ENCODE data around the gene QSOX1.

QSOX1 gene

DNA sequence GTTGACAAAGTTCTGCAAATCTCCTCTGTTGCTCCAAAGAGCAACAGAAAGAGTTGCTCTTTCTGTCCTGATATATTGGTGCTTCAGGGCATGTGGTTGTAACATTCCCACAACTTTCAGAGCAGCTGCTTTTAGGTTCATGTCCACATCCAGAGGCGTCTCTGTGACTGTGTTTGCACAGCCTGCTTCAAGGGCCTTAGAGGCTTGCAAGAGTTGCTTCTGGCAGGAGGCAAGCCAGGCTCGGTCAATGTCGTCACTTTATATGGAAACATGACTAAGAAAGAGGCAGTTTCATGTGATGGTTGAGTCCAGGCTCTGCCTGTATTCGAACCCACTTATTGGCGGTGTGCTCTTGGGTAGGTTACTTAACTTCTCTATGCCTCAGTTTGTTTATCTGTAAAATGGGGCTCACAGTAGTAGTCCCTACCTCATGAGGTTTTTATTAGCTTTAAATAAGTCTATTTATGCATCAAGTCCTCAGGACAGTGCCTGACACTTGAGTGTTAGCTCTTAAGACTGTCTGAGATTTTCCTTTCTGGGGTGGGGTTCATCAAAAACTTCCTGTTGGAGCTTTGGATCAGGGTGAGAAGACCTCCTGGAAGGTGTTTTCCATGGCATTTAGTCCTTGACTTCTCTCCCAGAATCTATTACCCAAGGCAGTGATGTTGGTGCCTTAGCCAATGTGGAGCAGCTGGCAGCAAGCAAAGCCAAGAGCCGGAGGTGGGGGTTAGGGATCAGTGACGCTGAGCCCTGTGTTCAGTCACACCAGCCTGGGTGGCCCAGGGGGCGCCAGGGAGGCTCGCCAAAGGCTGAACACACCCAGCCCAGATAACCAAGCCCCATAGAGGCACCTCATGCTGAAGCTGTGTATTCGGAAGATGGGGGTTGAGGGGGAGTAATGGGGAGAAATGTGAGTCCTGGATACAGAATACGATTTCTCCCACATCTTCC lies 94.3 kb downstream of the QSOX1 start:
- ChIA-PET POLR2A (no interaction called here), CTCF (interaction anchor here (0.6 to 11.3 kb wide), 7 partner anchors 10 to 233 kb away, joined by 3 to 120 read pairs (median 4); no protein-coding TSS in a partner anchor)
- TF ChIP-seq, protein P1, sequence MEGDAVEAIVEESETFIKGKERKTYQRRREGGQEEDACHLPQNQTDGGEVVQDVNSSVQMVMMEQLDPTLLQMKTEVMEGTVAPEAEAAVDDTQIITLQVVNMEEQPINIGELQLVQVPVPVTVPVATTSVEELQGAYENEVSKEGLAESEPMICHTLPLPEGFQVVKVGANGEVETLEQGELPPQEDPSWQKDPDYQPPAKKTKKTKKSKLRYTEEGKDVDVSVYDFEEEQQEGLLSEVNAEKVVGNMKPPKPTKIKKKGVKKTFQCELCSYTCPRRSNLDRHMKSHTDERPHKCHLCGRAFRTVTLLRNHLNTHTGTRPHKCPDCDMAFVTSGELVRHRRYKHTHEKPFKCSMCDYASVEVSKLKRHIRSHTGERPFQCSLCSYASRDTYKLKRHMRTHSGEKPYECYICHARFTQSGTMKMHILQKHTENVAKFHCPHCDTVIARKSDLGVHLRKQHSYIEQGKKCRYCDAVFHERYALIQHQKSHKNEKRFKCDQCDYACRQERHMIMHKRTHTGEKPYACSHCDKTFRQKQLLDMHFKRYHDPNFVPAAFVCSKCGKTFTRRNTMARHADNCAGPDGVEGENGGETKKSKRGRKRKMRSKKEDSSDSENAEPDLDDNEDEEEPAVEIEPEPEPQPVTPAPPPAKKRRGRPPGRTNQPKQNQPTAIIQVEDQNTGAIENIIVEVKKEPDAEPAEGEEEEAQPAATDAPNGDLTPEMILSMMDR (IDR thresholded peaks at IDR 0.05; ENCODE audit: insufficient read depth, low read length, missing control alignments) = no peak
- no peak for DNase-seq (ENCODE audit: low read depth, low spot score)
- H3K4me3 ChIP-seq (ENCODE audit: low read depth, low read length) = no peak overlapping the region

DNA sequence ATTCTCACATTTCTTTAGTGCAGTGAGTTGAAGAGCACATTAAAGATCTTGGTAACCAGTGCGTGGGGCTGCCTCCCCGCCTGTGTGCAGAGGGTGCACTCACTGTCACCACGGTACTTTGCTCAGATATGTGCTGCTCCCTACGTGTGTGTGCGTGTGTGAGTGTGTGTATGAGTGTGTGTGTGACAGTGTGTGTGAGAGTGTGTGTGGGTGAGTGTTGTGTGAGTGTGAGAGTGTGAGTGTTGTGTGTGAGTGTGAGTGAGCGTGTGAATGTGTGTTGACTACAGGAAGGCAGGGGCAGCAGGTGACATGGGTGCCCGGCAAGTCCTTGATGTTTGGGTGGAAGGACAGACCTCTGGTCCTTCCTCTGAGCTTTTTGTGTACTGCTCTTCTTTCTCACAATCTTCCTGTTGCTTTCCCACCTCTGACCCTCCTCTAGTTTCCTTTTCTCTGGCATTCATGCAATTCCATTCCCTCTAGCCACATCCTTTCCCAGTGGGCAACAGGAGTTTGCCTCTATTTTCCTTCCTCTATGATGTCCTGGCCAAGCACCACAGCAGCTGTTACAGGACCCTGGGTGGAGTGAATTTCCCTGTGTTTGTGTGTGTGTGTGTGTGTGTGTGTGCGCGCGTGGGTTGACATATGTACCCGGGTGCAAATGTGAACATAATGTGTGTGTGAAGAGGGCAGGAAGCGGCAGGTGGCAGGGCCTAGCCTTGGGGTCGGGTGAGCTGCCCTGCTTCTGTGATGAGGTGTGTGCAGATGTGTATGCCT lies 95.2 kb downstream of the QSOX1 start:
- ChIA-PET CTCF (interaction anchor here (0.6 to 11.3 kb wide), 5 partner anchors 11 to 232 kb away, joined by 3 to 120 read pairs (median 4); no protein-coding TSS in a partner anchor), POLR2A (no interaction called here)
- TF ChIP-seq, protein P1 (IDR thresholded peaks at IDR 0.05; ENCODE audit: insufficient read depth, low read length, missing control alignments) = no peak
- H3K4me3 ChIP-seq (ENCODE audit: low read depth, low read length) = no peak overlapping the region
- DNase-seq (ENCODE audit: low read depth, low spot score) = no peak

DNA sequence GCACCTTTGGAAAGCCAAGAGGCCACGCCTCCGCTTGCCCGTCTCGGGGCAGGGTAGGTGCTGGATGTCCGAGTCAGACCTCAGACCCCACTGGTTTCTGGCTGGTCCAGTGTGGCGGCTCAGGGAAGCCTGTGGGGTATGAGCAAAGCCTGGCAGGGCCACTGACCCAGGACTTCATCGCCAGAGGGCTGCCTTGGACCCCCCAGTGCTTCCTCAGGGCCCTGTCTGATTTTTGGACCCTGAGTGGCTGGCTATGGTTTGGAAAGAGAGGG lies 95.8 kb downstream of the QSOX1 start:
- POLR2A ChIA-PET = no interaction called here
- CTCF ChIA-PET = interaction anchor here (2.2 to 11.3 kb wide), 2 partner anchors 162 to 232 kb away, joined by 5 to 120 read pairs; no protein-coding TSS in a partner anchor
- H3K4me3 ChIP-seq (ENCODE audit: low read depth, low read length) = no peak overlapping the region
- no peak for DNase-seq (ENCODE audit: low read depth, low spot score)
- TF ChIP-seq, protein P1 (IDR thresholded peaks at IDR 0.05; ENCODE audit: insufficient read depth, low read length, missing control alignments) = no peak

DNA sequence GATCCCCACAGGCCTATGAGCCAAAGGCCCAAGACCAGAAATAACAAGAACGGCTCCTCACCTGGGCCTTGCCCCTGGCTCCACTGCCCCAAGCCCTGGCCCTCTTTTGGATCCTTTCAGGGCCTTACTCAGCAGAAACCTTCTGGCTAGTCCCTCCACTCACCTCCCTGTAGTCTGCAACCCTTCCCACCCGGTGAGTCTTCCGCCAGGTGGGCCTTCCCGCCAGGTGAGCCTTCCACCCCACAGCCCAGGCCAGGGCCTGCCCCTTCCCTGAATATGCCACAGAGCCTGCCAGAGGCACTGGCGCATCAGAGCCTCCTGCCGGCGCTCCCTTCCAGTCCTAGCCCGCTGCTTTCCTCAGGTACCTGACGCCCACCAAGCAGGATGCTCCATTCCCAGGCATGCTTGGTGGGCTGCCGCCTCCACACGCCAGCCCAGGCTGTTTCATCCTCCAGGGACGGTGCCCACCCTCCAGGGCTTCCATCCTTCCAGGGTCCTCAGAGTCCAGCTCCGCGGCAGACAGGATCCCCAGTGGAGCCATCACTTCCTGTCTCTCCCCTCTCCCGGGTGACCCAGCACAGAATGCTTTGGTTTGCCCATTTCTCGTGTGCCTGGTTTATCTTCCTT lies 96.3 kb downstream of the QSOX1 start:
- ChIA-PET POLR2A (no interaction called here), CTCF (interaction anchor here (3.0 to 11.3 kb wide), 8 partner anchors 9 to 231 kb away, joined by 15 to 120 read pairs (median 46); no protein-coding TSS in a partner anchor)
- H3K4me3 ChIP-seq (ENCODE audit: low read depth, low read length) = no peak overlapping the region
- TF ChIP-seq, protein P1 (IDR thresholded peaks at IDR 0.05; ENCODE audit: insufficient read depth, low read length, missing control alignments) = no peak
- DNase-seq (ENCODE audit: low read depth, low spot score) = no peak

DNA sequence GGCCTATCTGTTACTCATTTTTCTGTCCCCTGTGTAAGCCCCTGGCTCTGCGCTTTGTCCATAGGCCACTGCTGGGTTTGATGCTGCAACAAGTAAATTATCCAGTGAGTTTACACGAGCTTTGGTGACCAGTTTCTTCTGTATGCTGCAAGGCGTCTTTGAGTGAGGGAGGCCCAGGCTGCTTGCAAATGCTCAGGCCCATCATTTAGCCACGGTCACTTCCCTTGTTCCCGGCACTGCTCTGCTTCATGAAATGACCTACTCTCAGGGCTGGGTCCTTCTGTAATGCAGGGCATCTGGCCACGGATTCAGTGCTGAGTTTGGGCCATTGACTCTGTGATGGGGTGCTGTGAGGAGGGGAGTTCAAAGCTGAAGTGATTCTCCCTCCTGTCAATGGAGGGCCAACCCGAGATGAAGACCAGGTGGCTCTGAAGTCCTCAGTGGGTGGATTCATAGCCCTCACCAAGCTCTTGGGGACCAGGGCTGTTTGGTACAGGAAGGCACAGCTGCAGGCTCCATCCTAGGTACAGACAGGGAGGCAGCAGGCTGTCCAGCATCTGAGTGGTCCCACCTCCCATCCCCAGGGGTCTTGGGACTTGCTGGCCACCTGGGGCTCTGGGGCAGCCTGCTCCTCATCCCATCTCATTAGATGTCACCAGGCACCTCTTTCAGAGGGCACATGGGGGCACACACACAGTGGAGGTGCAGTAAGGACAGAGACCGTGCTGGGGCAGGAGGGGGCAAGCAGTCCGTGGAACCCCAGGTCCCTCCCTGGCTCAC lies 97.0 kb downstream of the QSOX1 start:
- H3K4me3 ChIP-seq (ENCODE audit: low read depth, low read length) = no peak overlapping the region
- ChIA-PET POLR2A (no interaction called here), CTCF (interaction anchor here (1.0 to 11.3 kb wide), 14 partner anchors 9 to 237 kb away, joined by 3 to 120 read pairs (median 28); no protein-coding TSS in a partner anchor)
- TF ChIP-seq, protein P1 (IDR thresholded peaks at IDR 0.05; ENCODE audit: insufficient read depth, low read length, missing control alignments) = no peak
- DNase-seq (ENCODE audit: low read depth, low spot score) = no peak
